NT2/D1 (cell line): ENCODE measurements around the gene PHACTR1.

Source experiments
- DNase-seq: peaks from one replicate; pipeline ENCODE4 v3.0.0-alpha.2; 2011; ENCODE audit warnings: low read depth, low spot score
- H3K27me3 ChIP-seq: 2 replicates; pipeline ENCODE4 v1.6.0; 2011; ENCODE audit warnings: mild to moderate bottlenecking; ENCODE audit not compliant: insufficient read length, insufficient read depth
- H3K36me3 ChIP-seq: 2 replicates; pipeline ENCODE4 v1.6.1; 2011; ENCODE audit warnings: mild to moderate bottlenecking, low read length, mixed read lengths; ENCODE audit not compliant: insufficient read depth, insufficient read length
- H3K4me1 ChIP-seq: 2 replicates; pipeline ENCODE4 v1.5.1; 2011; ENCODE audit not compliant: insufficient read depth, insufficient read length
- H3K4me3 ChIP-seq: 2 replicates; pipeline ENCODE4 v1.5.1; 2011; ENCODE audit warnings: low read depth; ENCODE audit not compliant: insufficient read length
- H3K9ac ChIP-seq: 2 replicates; pipeline ENCODE4 v1.6.0; 2011; ENCODE audit warnings: low read depth; ENCODE audit not compliant: insufficient read length
- H3K9me3 ChIP-seq: 2 replicates; pipeline ENCODE4 v1.5.1; 2011; ENCODE audit warnings: mild to moderate bottlenecking, low read length; ENCODE audit not compliant: insufficient read depth
- SUZ12 ChIP-seq: IDR thresholded peaks from 2 replicates; pipeline ENCODE4 v1.6.1; 2011; ENCODE audit not compliant: insufficient read length, insufficient read depth; ENCODE audit errors: extremely low read depth
- YY1 ChIP-seq: IDR thresholded peaks from 2 replicates; pipeline ENCODE4 v1.6.1; 2011; ENCODE audit not compliant: insufficient read length, insufficient read depth
- ZNF274 ChIP-seq: IDR thresholded peaks from 2 replicates; pipeline ENCODE4 v1.6.1; 2011; ENCODE audit warnings: mild to moderate bottlenecking, low read depth, low read length

Gene PHACTR1

GRCh38 chr6:13096084-13096483 is 379.5 kb downstream of the PHACTR1 start:
- no peak for TF ChIP-seq ZNF274
- no peak for TF ChIP-seq YY1
- no peak for TF ChIP-seq SUZ12
- no peak overlapping the region for H3K4me3 ChIP-seq
- DNase-seq = no peak

GRCh38 chr6:13097454-13097853 is 380.9 kb downstream of the PHACTR1 start:
- TF ChIP-seq ZNF274 (no peak), SUZ12 (no peak), YY1 (no peak)
- no peaks in the 10 kb centered on the region for H3K27me3 ChIP-seq
- no peaks in the 10 kb centered on the region for H3K9me3 ChIP-seq
- no peak for DNase-seq
- H3K4me1 ChIP-seq = no peaks in the 10 kb centered on the region
- H3K9ac ChIP-seq = no peak overlapping the region
- no peaks in the 10 kb centered on the region for H3K36me3 ChIP-seq
- no peak overlapping the region for H3K4me3 ChIP-seq

More at GRCh38 chr6:13096084-13096483, 379.5 kb downstream of the PHACTR1 start:
- Histone ChIP-seq H3K27me3 (no peaks in the 10 kb centered on the region), H3K9ac (no peak overlapping the region), H3K9me3 (no peaks in the 10 kb centered on the region), H3K4me1 (no peaks in the 10 kb centered on the region), H3K36me3 (no peaks in the 10 kb centered on the region)

DNA sequence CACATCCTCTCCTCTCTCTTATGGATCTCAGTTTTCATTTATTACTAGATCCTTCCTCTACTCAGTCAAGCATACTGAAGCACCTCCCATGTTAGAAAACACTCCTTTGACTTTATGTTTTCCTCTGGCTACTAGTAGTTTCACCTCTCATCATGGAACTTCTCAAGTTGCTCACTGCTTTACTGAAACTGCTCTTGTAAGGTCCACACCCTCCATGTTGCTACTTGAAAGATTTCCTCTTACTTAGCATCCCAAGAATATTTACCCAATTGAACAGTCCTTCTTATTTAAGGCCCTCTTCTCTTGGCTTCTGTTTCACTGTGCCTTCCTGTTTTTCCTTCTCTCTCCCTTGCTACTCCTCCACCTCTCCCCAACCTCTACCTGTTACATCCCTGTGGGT is 381.4 kb downstream of the PHACTR1 start:
- Histone ChIP-seq H3K4me1 (no peaks in the 10 kb centered on the region), H3K9ac (no peak overlapping the region), H3K9me3 (no peaks in the 10 kb centered on the region), H3K36me3 (no peaks in the 10 kb centered on the region), H3K27me3 (no peaks in the 10 kb centered on the region), H3K4me3 (no peak overlapping the region)
- DNase-seq = no peak
- no peak for TF ChIP-seq ZNF274
- TF ChIP-seq YY1 = no peak
- no peak for TF ChIP-seq SUZ12

DNA sequence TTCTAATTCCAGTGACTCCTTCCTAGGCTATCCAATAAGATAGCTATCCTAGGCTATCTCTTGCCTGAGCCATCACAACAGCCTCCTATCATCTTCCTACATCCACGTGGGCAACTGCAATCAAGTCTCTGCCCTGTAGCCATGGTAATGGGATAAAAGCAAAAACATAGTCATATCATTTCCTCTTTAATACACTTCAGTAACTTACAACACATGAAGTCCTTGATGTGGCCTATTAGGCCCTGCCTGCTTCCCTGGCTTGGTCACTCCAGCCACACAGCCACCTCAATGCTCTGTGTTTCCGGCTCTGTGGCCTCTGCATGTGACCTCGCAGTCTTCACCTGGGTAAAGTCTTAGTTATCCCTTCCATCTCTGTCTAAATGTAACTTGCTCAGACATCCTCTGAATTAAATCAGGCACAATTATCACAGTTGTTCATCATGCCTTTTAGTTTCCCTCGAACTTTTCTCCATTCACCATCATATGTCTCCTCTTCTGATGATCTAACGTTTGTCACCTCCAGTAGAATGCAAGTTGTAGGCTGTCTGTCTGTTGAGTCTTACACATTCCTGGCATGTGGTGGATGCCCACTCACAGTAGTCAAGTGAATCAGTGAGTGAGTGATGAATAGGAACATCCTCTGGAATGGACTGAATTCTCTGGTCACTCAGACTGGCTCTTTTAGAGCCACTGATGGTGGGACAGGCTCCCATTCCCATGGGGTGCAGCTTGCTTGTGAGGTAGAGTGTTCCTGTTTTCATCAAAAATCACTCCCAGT is 382.4 kb downstream of the PHACTR1 start:
- Histone ChIP-seq H3K4me3 (no peak overlapping the region), H3K4me1 (no peaks in the 10 kb centered on the region), H3K36me3 (no peaks in the 10 kb centered on the region), H3K27me3 (no peaks in the 10 kb centered on the region), H3K9ac (no peak overlapping the region), H3K9me3 (no peaks in the 10 kb centered on the region)
- no peak for DNase-seq
- no peak for TF ChIP-seq YY1
- TF ChIP-seq SUZ12 = no peak
- no peak for TF ChIP-seq ZNF274

DNA sequence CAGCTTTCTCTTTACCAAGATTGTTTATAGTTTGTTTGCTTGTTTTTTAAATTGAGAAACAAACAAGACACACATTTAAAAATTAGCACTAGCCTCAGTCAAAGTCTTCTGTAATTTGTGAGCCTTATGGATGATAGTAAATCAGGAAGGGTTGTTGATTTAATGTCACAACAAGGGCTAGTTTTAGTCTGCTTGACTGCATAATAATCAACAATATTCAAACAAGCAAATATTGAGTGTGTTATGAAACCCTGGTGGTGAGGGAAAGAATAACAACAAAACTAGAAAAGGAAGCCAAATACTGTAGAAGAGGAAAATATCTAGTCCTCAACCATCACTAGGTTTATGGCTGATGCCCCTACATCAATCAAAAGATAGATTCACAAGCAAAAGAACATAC is 383.2 kb downstream of the PHACTR1 start:
- no peaks in the 10 kb centered on the region for H3K9me3 ChIP-seq
- no peak overlapping the region for H3K4me3 ChIP-seq
- H3K27me3 ChIP-seq = no peaks in the 10 kb centered on the region
- TF ChIP-seq SUZ12 = no peak
- no peak for TF ChIP-seq ZNF274
- TF ChIP-seq YY1 = no peak
- no peak overlapping the region for H3K9ac ChIP-seq
- H3K4me1 ChIP-seq = no peaks in the 10 kb centered on the region
- no peaks in the 10 kb centered on the region for H3K36me3 ChIP-seq
- no peak for DNase-seq

DNA sequence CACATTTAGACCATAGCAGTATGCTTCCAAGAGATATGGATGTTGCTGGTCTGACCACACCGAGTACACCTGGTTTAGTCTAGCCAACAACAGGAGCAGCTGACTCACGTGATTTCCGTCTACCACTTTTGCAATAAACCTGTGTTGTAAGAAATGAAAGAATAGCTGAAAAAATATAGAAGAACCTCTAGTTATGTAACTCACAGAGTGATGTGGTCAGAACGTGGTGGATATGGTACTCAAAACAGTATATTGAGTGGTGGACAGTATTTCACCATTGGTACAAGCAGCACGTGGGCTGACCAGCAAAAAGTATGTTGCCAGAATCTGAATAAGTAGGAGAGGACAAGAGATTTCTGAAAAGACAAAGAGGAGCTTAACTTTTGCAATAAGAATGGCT is 384.8 kb downstream of the PHACTR1 start:
- no peak overlapping the region for H3K4me3 ChIP-seq
- TF ChIP-seq SUZ12 (no peak), YY1 (no peak), ZNF274 (no peak)
- no peaks in the 10 kb centered on the region for H3K4me1 ChIP-seq
- H3K27me3 ChIP-seq = no peaks in the 10 kb centered on the region
- H3K9ac ChIP-seq = no peak overlapping the region
- no peak for DNase-seq
- H3K36me3 ChIP-seq = no peaks in the 10 kb centered on the region
- no peaks in the 10 kb centered on the region for H3K9me3 ChIP-seq

GRCh38 chr6:13101985-13102384 is 385.4 kb downstream of the PHACTR1 start:
- Histone ChIP-seq H3K9ac (no peak overlapping the region), H3K4me3 (no peak overlapping the region), H3K9me3 (no peaks in the 10 kb centered on the region), H3K4me1 (no peaks in the 10 kb centered on the region), H3K36me3 (no peaks in the 10 kb centered on the region), H3K27me3 (no peaks in the 10 kb centered on the region)
- no peak for TF ChIP-seq SUZ12
- no peak for TF ChIP-seq ZNF274
- TF ChIP-seq YY1 = no peak
- DNase-seq = no peak
